IMR-90 (cell line): ENCODE measurements around the gene PIH1D1.

Source experiments
- BHLHE40 ChIP-seq: fragments of 150-350 bp; IDR thresholded peaks from 2 replicates; pipeline ENCODE4 v1.6.1; 2016; ENCODE audit warnings: mild to moderate bottlenecking, low read depth, low read length
- CHD1 ChIP-seq: IDR thresholded peaks from 2 replicates; pipeline ENCODE4 v1.6.1; 2012; ENCODE audit warnings: low read depth, low read length, improper control_type of control experiment
- CTCF ChIP-seq: conservative IDR thresholded peaks from 2 replicates; pipeline ENCODE4 v1.5.1; 2012; ENCODE audit warnings: mild to moderate bottlenecking, low read depth, low read length, improper control_type of control experiment
- ELK1 ChIP-seq: fragments of 150-350 bp; IDR thresholded peaks from 2 replicates; pipeline ENCODE4 v1.6.1; 2016; ENCODE audit warnings: low read depth, mild to moderate bottlenecking, low read length, moderate library complexity, borderline replicate concordance
- MAFK ChIP-seq: IDR thresholded peaks from 2 replicates; pipeline ENCODE4 v1.6.1; 2012; ENCODE audit warnings: low read depth, low read length, improper control_type of control experiment
- MAZ ChIP-seq: IDR thresholded peaks from 2 replicates; pipeline ENCODE4 v1.6.1; 2012; ENCODE audit warnings: low read depth, mild to moderate bottlenecking, low read length, improper control_type of control experiment, moderate library complexity, borderline replicate concordance
- POLR2A ChIP-seq: IDR thresholded peaks from 2 replicates; pipeline ENCODE4 v1.6.1; 2012; ENCODE audit warnings: mild to moderate bottlenecking, low read depth, low read length
- USF2 ChIP-seq: fragments of 150-350 bp; IDR thresholded peaks from 2 replicates; pipeline ENCODE4 v1.6.1; 2017; ENCODE audit warnings: mild to moderate bottlenecking, antibody characterized with exemption, low read length, low read depth

GRCh38 chr19:49442771-49443365 is 8.7 kb downstream of the PIH1D1 start:
- TF ChIP-seq POLR2A (no peak), MAFK (no peak), ELK1 (no peak), USF2 (no peak), CTCF (no peak), CHD1 (no peak), MAZ (no peak; the same call in 1 of the 2 replicates), BHLHE40 (no peak)
